Measurements from ENCODE around the gene KCNQ5. TPM values are rescaled to one million over a fixed set of nuclear protein-coding genes. Genes with fewer than 3 reads are reported as not detected.

The KCNQ5 gene
- total RNA-seq, 1 donor from 2014 or later = 0.08 TPM

DNA sequence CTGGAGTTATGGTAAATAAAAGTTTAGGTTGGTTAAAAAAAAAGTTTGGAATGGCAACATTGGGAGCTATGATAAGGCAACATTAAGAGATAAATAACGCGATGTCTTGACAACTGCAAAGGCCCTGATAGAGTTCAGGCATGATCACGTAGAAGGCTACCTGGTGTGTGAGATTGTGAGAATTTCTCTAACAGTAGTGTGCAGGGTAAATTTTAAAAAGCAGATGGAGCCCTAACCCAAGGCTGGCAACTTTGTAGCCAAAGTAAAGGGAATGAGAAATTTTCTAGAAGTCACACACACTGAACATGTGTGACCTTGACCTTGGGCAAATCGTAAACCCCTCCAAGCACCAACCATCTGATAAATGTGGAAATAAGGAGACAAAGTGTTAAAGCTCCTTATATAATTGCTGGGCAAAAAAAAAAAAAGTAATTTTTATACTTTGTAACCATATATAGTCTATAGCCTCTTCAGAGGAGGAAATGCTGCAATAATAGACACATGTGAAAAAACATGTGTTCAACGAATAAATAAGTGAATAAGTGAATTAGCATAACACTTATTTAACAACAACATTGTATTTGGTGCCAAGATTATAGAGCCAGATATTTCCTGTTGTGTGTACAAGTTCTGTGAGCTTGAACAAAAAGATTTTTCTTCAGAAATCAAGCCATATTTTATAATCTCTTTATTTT, 18.2 kb downstream of the KCNQ5 start:
- Mint-ChIP-seq H3K9me3 (ENCODE audit: unreplicated experiment) (no peaks in the 10 kb centered on the region), H3K36me3 (ENCODE audit: low read depth, unreplicated experiment) (no peaks in the 10 kb centered on the region)

DNA sequence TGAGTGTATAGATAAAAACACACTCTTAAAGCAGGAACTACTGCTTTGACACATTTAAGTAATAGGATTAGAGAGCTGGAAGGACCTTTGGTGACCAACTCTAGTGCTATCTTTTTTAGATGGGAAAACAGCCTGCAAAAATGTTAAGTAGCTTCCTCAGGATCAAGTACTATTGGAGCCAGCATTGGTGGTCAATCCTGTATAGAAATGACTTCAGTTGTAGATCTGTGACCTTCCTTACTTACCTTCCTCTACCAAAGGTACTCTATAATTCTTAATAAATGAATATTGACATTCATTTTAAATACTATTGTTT, 18.7 kb downstream of the KCNQ5 start:
- Mint-ChIP-seq H3K36me3 (ENCODE audit: low read depth, unreplicated experiment) (no peaks in the 10 kb centered on the region), H3K4me3 (ENCODE audit: unreplicated experiment) (no peak overlapping the region)
- TF ChIP-seq, protein P1, sequence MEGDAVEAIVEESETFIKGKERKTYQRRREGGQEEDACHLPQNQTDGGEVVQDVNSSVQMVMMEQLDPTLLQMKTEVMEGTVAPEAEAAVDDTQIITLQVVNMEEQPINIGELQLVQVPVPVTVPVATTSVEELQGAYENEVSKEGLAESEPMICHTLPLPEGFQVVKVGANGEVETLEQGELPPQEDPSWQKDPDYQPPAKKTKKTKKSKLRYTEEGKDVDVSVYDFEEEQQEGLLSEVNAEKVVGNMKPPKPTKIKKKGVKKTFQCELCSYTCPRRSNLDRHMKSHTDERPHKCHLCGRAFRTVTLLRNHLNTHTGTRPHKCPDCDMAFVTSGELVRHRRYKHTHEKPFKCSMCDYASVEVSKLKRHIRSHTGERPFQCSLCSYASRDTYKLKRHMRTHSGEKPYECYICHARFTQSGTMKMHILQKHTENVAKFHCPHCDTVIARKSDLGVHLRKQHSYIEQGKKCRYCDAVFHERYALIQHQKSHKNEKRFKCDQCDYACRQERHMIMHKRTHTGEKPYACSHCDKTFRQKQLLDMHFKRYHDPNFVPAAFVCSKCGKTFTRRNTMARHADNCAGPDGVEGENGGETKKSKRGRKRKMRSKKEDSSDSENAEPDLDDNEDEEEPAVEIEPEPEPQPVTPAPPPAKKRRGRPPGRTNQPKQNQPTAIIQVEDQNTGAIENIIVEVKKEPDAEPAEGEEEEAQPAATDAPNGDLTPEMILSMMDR (IDR thresholded peaks at IDR 0.05; ENCODE audit: unreplicated experiment) = no peak

More for the DNA sequence above, 18.2 kb downstream of the KCNQ5 start:
- TF ChIP-seq, protein P1 (IDR thresholded peaks at IDR 0.05; ENCODE audit: unreplicated experiment) = no peak
- H3K27ac Mint-ChIP-seq (ENCODE audit: unreplicated experiment) = no peak overlapping the region
- H3K27me3 Mint-ChIP-seq (ENCODE audit: unreplicated experiment) = peaks cover 2% of the 10 kb centered on the region
- H3K4me1 Mint-ChIP-seq (ENCODE audit: unreplicated experiment) = no peaks in the 10 kb centered on the region
- no peak overlapping the region for H3K4me3 Mint-ChIP-seq (ENCODE audit: unreplicated experiment)
- DNase-seq (ENCODE audit: low spot score) = no peak

DNA sequence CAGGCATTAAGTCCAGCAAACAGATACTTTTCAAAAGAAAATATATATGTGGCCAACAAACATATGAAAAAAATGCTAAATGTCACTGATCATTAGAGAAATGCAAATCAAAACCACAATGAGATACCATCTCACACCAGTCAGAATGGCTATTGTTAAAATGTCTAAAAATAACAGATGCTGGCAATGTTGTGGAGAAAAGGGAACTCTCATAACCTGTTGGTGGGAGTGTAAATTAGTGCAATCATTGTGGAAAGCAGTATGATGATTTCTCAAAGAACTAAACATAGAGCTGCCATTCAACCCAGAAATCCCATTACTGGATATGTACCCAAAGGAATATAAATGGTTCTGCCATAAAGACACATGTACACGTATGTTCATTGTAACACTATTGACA, 20.6 kb downstream of the KCNQ5 start:
- TF ChIP-seq, protein P1 (IDR thresholded peaks at IDR 0.05; ENCODE audit: unreplicated experiment) = no peak
- H3K4me1 Mint-ChIP-seq (ENCODE audit: unreplicated experiment) = no peaks in the 10 kb centered on the region
- no peaks in the 10 kb centered on the region for H3K9me3 Mint-ChIP-seq (ENCODE audit: unreplicated experiment)
- H3K27me3 Mint-ChIP-seq (ENCODE audit: unreplicated experiment) = peaks cover 2% of the 10 kb centered on the region
- H3K27ac Mint-ChIP-seq (ENCODE audit: unreplicated experiment) = no peak overlapping the region
- H3K4me3 Mint-ChIP-seq (ENCODE audit: unreplicated experiment) = no peak overlapping the region
- H3K36me3 Mint-ChIP-seq (ENCODE audit: low read depth, unreplicated experiment) = no peaks in the 10 kb centered on the region
- no peak for DNase-seq (ENCODE audit: low spot score)

More for the DNA sequence above, 18.7 kb downstream of the KCNQ5 start:
- no peak overlapping the region for H3K27ac Mint-ChIP-seq (ENCODE audit: unreplicated experiment)
- DNase-seq (ENCODE audit: low spot score) = no peak
- H3K27me3 Mint-ChIP-seq (ENCODE audit: unreplicated experiment) = peaks cover 2% of the 10 kb centered on the region
- no peaks in the 10 kb centered on the region for H3K9me3 Mint-ChIP-seq (ENCODE audit: unreplicated experiment)
- no peaks in the 10 kb centered on the region for H3K4me1 Mint-ChIP-seq (ENCODE audit: unreplicated experiment)

DNA sequence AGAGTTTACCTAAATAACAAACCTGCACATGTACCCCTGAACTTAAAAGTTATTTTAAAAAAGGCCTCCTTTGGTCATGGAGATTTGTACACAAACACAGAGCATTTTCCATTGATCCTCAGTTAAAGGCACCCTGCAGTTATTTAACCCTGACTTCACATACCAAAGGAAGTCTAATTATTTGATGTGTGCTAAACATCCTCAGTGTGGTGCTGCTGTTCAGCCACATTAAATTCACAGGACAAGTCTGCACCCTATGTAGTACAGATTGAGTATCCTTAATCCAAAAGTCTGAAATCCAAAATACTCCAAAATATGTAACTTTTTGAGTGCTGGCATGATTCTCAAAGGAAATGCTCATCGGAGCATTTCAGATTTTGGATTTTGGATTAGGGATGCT, 21.4 kb downstream of the KCNQ5 start:
- Mint-ChIP-seq H3K36me3 (ENCODE audit: low read depth, unreplicated experiment) (no peaks in the 10 kb centered on the region), H3K9me3 (ENCODE audit: unreplicated experiment) (no peaks in the 10 kb centered on the region), H3K27me3 (ENCODE audit: unreplicated experiment) (peaks cover 2% of the 10 kb centered on the region), H3K4me3 (ENCODE audit: unreplicated experiment) (no peak overlapping the region), H3K27ac (ENCODE audit: unreplicated experiment) (no peak overlapping the region), H3K4me1 (ENCODE audit: unreplicated experiment) (no peaks in the 10 kb centered on the region)
- TF ChIP-seq, protein P1 (IDR thresholded peaks at IDR 0.05; ENCODE audit: unreplicated experiment) = no peak
- no peak for DNase-seq (ENCODE audit: low spot score)

DNA sequence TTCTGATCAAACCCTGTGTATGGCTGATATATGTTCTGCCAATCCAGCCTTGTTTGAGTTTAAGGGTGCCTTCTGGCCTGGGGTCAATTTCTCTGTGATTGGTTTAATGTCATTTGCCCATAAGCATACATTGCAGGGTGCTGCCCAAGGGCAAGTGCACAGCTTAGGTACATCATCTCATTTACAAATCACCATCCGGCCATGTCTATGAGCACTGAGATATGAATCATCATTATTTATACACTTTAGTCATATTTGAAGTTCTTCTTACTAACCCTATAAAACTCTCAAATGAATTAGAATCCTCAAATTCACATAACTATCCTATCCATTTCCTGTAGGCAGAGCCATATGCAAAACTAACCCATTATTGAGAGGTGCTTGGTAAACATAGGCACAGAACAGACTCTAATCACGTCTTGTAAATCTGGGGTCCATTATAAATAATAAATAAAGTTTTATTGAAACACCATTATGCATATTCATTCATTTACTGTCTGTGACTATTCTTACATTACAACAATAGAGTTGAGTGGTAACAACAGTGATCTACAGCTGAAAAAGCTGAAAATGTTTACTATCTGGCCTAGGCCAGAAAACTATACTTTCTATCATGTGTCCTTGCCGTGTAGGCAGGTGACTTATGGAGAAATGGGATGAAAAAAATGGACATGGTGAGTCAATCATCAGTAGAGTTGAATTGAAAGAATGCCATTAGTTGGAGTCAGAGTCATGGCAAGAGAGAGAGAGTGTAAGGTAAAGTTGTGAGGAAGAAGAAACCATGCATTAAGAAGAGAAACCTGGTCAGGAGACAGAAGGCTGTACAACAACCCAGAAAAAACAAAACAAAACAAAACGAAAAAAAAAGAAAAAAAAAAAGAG, 25.0 kb downstream of the KCNQ5 start:
- no peak overlapping the region for H3K27ac Mint-ChIP-seq (ENCODE audit: unreplicated experiment)
- no peaks in the 10 kb centered on the region for H3K9me3 Mint-ChIP-seq (ENCODE audit: unreplicated experiment)
- no peak for DNase-seq (ENCODE audit: low spot score)
- H3K27me3 Mint-ChIP-seq (ENCODE audit: unreplicated experiment) = no peaks in the 10 kb centered on the region
- H3K36me3 Mint-ChIP-seq (ENCODE audit: low read depth, unreplicated experiment) = no peaks in the 10 kb centered on the region
- TF ChIP-seq, protein P1 (IDR thresholded peaks at IDR 0.05; ENCODE audit: unreplicated experiment) = no peak
- H3K4me1 Mint-ChIP-seq (ENCODE audit: unreplicated experiment) = no peaks in the 10 kb centered on the region
- no peak overlapping the region for H3K4me3 Mint-ChIP-seq (ENCODE audit: unreplicated experiment)

All from endothelial cell (in vitro differentiated cells).